Upper lobe of left lung (tissue), 6 donors: ENCODE results near the gene AGAP1. TPM values are rescaled to one million over a fixed set of nuclear protein-coding genes. Genes with fewer than 3 reads are reported as not detected.

Experiments used
- ATAC-seq, 2 donors: fragments of 200-7000 bp; cut with Tn5 transposase; one replicate each; pipeline ENCODE4 v1.9.1; 2022; ENCODE audit warnings: mild to moderate bottlenecking in 2 of 2, moderate library complexity in 2 of 2; ENCODE audit not compliant: low FRiP score in 2 of 2
- DNase-seq, 2 donors: peaks; one replicate each; pipeline ENCODE4 v3.0.0-alpha.2; 2019 to 2020
- H3K27ac ChIP-seq, 4 donors: fragments of 200-600 bp; sonication (generic); one replicate each; pipeline ENCODE4 v1.5.1; 2016 to 2019
- H3K27me3 ChIP-seq, 4 donors: fragments of 200-600 bp; sonication (generic); one replicate each; pipeline ENCODE4 v1.5.1; 2017 to 2019
- H3K36me3 ChIP-seq, 4 donors: fragments of 200-600 bp; sonication (generic); one replicate each; pipeline ENCODE4 v1.5.1; 2016 to 2019
- H3K4me1 ChIP-seq, 4 donors: fragments of 200-600 bp; sonication (generic); one replicate each; pipeline ENCODE4 v1.5.1; 2018 to 2019
- H3K4me3 ChIP-seq, 4 donors: fragments of 200-600 bp; sonication (generic); one replicate each; pipeline ENCODE4 v1.5.1; 2017 to 2019; ENCODE audit warnings: mild to moderate bottlenecking in 2 of 4, moderate library complexity in 1 of 4
- H3K9me3 ChIP-seq, 4 donors: fragments of 200-600 bp; sonication (generic); one replicate each; pipeline ENCODE4 v1.5.1; 2018 to 2019
- CTCF ChIP-seq, 6 experiments: fragments of 450-650 bp in 4 of 6; fragments of 200-600 bp in 2 of 6; sonication (generic) in 2 of 6; IDR thresholded peaks; one replicate each; pipeline ENCODE4 v1.5.1; 2016 to 2019; ENCODE audit warnings: antibody characterized with exemption in 6 of 6
- EP300 ChIP-seq, 4 donors: sonication (generic); formaldehyde crosslinking; IDR thresholded peaks; one replicate each; pipeline ENCODE4 v1.5.1; 2017; ENCODE audit warnings: antibody characterized with exemption in 4 of 4, control low read depth in 2 of 4
- POLR2A ChIP-seq, 4 donors: fragments of 450-650 bp; IDR thresholded peaks; one replicate each; pipeline ENCODE4 v1.5.1; 2016 to 2017; ENCODE audit warnings: antibody characterized with exemption in 4 of 4, mild to moderate bottlenecking in 2 of 4
- POLR2AphosphoS5 ChIP-seq, 2 donors: sonication (generic); formaldehyde crosslinking; IDR thresholded peaks; one replicate each; pipeline ENCODE4 v1.5.1; 2017; ENCODE audit warnings: antibody characterized with exemption in 2 of 2
- WGBS, 2 donors: methylation state at CpG; one replicate each; pipeline ENCODE4 v1.1.5; 2017 to 2018; 5-methylcytosine and 5-hydroxymethylcytosine counted together
- total RNA-seq, 6 donors: library from RNA; depleted of rRNA in 4 of 6; stranded (reverse); fragments of >200 nt in 4 of 6; gene quantifications; one replicate each; pipeline versions ENCODE4 v1.1.0 to v1.2.1, GENCODE V29; 2016 to 2021
- donor health status: DM: no; HTN: no; CAD: no; lungs with moderate emphysema.
- donor health status: DM: no; HTN: yes; CAD: no; lungs with severe emphysema.

AGAP1 gene
- total RNA-seq, 6 donors from 2014 or later, result 25.5 to 45.1 (median 30.7) TPM

- H3K27ac ChIP-seq, result no peak overlapping the region
- H3K36me3 ChIP-seq, result no peaks in the 10 kb centered on the region
- no peak overlapping the region for H3K4me3 ChIP-seq
- no peak for ATAC-seq
- H3K4me1 ChIP-seq, result peaks cover 9 to 28% (median 14%) of the 10 kb centered on the region in 4 donors
- WGBS, 2 donors, result 95 to 96% methylated on average over 24 to 26 of the region's 26 CpGs
- H3K9me3 ChIP-seq, result no peaks in the 10 kb centered on the region
- no peak for DNase-seq
- TF ChIP-seq EP300 (IDR thresholded peaks at IDR 0.05) (no peak), CTCF (IDR thresholded peaks at IDR 0.05) (no peak), POLR2A (IDR thresholded peaks at IDR 0.05) (no peak), POLR2AphosphoS5 (IDR thresholded peaks at IDR 0.05) (no peak)
- H3K27me3 ChIP-seq, result no peaks in the 10 kb centered on the region
These were observed 194.9 kb downstream of the AGAP1 start for GRCh38 chr2:235688511-235689426.

- Histone ChIP-seq H3K9me3 (no peaks in the 10 kb centered on the region), H3K27ac (no peak overlapping the region), H3K4me1 (peaks cover 9 to 28% (median 14%) of the 10 kb centered on the region in 4 donors), H3K27me3 (no peaks in the 10 kb centered on the region), H3K36me3 (no peaks in the 10 kb centered on the region), H3K4me3 (no peak overlapping the region)
- TF ChIP-seq POLR2A (IDR thresholded peaks at IDR 0.05) (no peak), CTCF (IDR thresholded peaks at IDR 0.05) (no peak), EP300 (IDR thresholded peaks at IDR 0.05) (no peak)
- no peak for ATAC-seq
- WGBS, 2 donors, result 67 to 81% methylated on average over 4 of the region's 4 CpGs
- no peak for DNase-seq
These were observed 195.6 kb downstream of the AGAP1 start for GRCh38 chr2:235689427-235689853.

GRCh38 chr2:235690082-235690808, 196.4 kb downstream of the AGAP1 start:
- no peak for ATAC-seq
- no peaks in the 10 kb centered on the region for H3K36me3 ChIP-seq
- DNase-seq, result no peak
- H3K27me3 ChIP-seq, result no peaks in the 10 kb centered on the region
- WGBS, 2 donors, result 64 to 75% methylated on average over 9 of the region's 9 CpGs
- peaks cover 8 to 23% (median 11%) of the 10 kb centered on the region in 4 donors for H3K4me1 ChIP-seq
- TF ChIP-seq POLR2A (IDR thresholded peaks at IDR 0.05) (no peak), EP300 (IDR thresholded peaks at IDR 0.05) (no peak), POLR2AphosphoS5 (IDR thresholded peaks at IDR 0.05) (no peak), CTCF (IDR thresholded peaks at IDR 0.05) (no peak)
- H3K27ac ChIP-seq, result no peak overlapping the region
- H3K4me3 ChIP-seq, result no peak overlapping the region
- no peaks in the 10 kb centered on the region for H3K9me3 ChIP-seq

DNA sequence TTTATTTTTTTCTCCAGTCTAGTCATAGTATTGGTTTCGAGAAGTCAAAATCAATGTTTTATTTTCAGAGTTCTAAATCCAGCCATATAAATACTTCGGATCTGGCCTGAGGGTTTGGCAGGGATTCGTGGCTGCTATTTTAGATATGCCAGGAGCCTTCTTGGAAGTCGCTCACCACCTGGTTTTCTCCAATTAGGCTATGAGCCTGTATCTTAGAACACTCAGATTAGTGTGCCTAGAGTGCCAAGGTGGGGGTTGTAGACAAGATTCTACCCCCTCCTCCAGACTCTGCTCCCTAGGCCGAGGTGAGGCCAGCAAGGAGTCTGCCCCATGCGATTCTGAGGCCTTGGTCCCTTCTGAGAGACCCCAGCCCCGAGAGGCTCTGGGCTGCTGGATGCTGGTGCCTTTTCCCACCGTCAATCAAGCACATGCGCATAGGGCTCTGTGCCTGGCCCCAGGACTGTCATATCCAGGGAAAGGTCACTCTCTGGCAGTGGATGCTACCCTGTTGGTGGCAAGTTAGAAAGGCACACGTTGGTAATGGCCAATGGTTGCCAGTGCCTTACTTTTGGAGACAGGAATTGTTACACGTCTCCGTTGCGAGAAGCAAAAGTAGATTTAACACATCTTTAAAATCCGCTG, 197.1 kb downstream of the AGAP1 start:
- no peak overlapping the region for H3K27ac ChIP-seq
- H3K27me3 ChIP-seq, result no peaks in the 10 kb centered on the region
- no peak for TF ChIP-seq EP300 (IDR thresholded peaks at IDR 0.05)
- TF ChIP-seq CTCF (IDR thresholded peaks at IDR 0.05), result no peak
- no peak for TF ChIP-seq POLR2A (IDR thresholded peaks at IDR 0.05)
- no peak for TF ChIP-seq POLR2AphosphoS5 (IDR thresholded peaks at IDR 0.05)
- DNase-seq, result no peak
- ATAC-seq, result no peak
- WGBS, 2 donors, result 78 to 86% methylated on average over 12 to 14 of the region's 14 CpGs
- no peaks in the 10 kb centered on the region for H3K36me3 ChIP-seq
- no peak overlapping the region for H3K4me3 ChIP-seq
- no peaks in the 10 kb centered on the region for H3K9me3 ChIP-seq
- H3K4me1 ChIP-seq, result peaks cover 8 to 22% (median 11%) of the 10 kb centered on the region in 4 donors
